SU-DHL-6 (cell line): ENCODE data around the gene CPHXL2.
A peak's percentile ranks its signal among the peaks of the same experiment; 100 is the strongest.

Experiments used
- H2AFZ ChIP-seq: fragments of 200-600 bp; sonication (generic); 2 replicates; pipeline ENCODE4 v1.6.1; 2014; ENCODE audit warnings: low read depth, mild to moderate bottlenecking, moderate library complexity, mixed read lengths, antibody characterized with exemption, low read length; ENCODE audit not compliant: severe bottlenecking
- H3F3A ChIP-seq: fragments of 200-600 bp; shearing (Covaris generic); 2 replicates; pipeline ENCODE4 v1.6.0; 2016; ENCODE audit warnings: antibody characterized with exemption, mild to moderate bottlenecking; ENCODE audit not compliant: insufficient read depth
- H3K27ac ChIP-seq: fragments of 200-600 bp; sonication (generic); 2 replicates; pipeline ENCODE4 v1.5.1; 2016; ENCODE audit warnings: low read depth, mild to moderate bottlenecking, low read length, moderate library complexity, mixed read lengths
- H3K27me3 ChIP-seq: fragments of 200-600 bp; sonication (generic), shearing (Covaris generic); 2 replicates; pipeline ENCODE4 v1.6.0; 2014; ENCODE audit warnings: mild to moderate bottlenecking, low read length
- H3K36me3 ChIP-seq: fragments of 200-600 bp; sonication (generic); 2 replicates; pipeline ENCODE4 v1.6.1; 2014; ENCODE audit warnings: mild to moderate bottlenecking, low read length, mixed read lengths
- H3K4me2 ChIP-seq: fragments of 300-600, 200-600 bp; shearing (Covaris generic), sonication (generic); 2 replicates; pipeline ENCODE4 v1.6.0; 2014; ENCODE audit warnings: low read length, low read depth, mild to moderate bottlenecking; ENCODE audit not compliant: poor library complexity, severe bottlenecking
- H3K4me3 ChIP-seq: fragments of 200-600 bp; sonication (generic); 2 replicates; pipeline ENCODE4 v1.5.1; 2014; ENCODE audit warnings: antibody characterized with exemption, low read length, mild to moderate bottlenecking, mixed read lengths; ENCODE audit not compliant: insufficient read depth, poor library complexity, severe bottlenecking
- H3K79me2 ChIP-seq: fragments of 200-600 bp; sonication (generic); 2 replicates; pipeline ENCODE4 v1.6.1; 2014; ENCODE audit warnings: mild to moderate bottlenecking, low read length, moderate library complexity; ENCODE audit not compliant: insufficient read depth
- H3K9ac ChIP-seq: fragments of 200-600 bp; sonication (generic); 2 replicates; pipeline ENCODE4 v1.7.0; 2014; ENCODE audit warnings: mild to moderate bottlenecking, low read length
- H3K9me2 ChIP-seq: fragments of 200-600 bp; sonication (generic); replicated peaks from 2 replicates; pipeline ENCODE4 v1.6.1; 2014; ENCODE audit warnings: low read length; ENCODE audit not compliant: insufficient read depth
- H3K9me3 ChIP-seq: fragments of 200-600 bp; sonication (generic); 2 replicates; pipeline ENCODE4 v1.6.1; 2014; ENCODE audit warnings: low read length, mixed read lengths; ENCODE audit not compliant: insufficient read depth
- H4K20me1 ChIP-seq: fragments of 200-600 bp; sonication (generic); 2 replicates; pipeline ENCODE4 v1.6.1; 2014; ENCODE audit warnings: low read depth, mild to moderate bottlenecking, antibody characterized with exemption, low read length, moderate library complexity, mixed read lengths
- EZH2phosphoT487 ChIP-seq: fragments of 200-600 bp; sonication (generic), shearing (Covaris generic); conservative IDR thresholded peaks from 2 replicates; pipeline ENCODE4 v1.6.1; 2018; ENCODE audit warnings: mild to moderate bottlenecking, antibody characterized with exemption, low read length, moderate library complexity, mixed read lengths
- TF ChIP-seq, protein P1 (sequence below): fragments of 200-600 bp; sonication (generic); IDR thresholded peaks from one replicate; pipeline ENCODE4 v1.5.1; 2017; ENCODE audit warnings: antibody characterized with exemption, mild to moderate bottlenecking, low read length, moderate library complexity; ENCODE audit not compliant: insufficient read depth, poor library complexity, severe bottlenecking

CPHXL2 gene

DNA sequence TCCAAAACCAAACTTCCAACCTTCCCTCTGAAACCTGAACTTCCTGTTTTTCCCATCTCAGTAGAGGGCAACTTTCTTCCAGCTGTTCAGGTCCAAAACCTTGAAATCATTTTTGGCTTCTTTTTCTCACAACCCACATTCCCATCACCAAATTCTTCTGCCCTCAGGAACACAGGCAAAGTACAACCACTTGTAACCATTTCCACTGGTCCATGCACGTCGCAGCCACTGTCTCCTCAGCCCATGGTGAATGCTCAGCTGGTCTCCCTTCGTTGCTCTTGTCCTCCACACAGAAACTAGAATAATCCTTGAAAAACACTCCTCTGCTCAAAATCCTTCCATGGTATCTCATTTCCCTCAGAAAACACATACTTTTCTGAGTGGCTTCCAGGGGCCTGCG is 50.0 kb downstream of the CPHXL2 start:
- peaks cover 12% of the 10 kb centered on the region for H3K36me3 ChIP-seq
- no peaks in the 10 kb centered on the region for H4K20me1 ChIP-seq
- H3K27ac ChIP-seq: no peak overlapping the region
- no peak overlapping the region for H2AFZ ChIP-seq
- TF ChIP-seq, protein P1, sequence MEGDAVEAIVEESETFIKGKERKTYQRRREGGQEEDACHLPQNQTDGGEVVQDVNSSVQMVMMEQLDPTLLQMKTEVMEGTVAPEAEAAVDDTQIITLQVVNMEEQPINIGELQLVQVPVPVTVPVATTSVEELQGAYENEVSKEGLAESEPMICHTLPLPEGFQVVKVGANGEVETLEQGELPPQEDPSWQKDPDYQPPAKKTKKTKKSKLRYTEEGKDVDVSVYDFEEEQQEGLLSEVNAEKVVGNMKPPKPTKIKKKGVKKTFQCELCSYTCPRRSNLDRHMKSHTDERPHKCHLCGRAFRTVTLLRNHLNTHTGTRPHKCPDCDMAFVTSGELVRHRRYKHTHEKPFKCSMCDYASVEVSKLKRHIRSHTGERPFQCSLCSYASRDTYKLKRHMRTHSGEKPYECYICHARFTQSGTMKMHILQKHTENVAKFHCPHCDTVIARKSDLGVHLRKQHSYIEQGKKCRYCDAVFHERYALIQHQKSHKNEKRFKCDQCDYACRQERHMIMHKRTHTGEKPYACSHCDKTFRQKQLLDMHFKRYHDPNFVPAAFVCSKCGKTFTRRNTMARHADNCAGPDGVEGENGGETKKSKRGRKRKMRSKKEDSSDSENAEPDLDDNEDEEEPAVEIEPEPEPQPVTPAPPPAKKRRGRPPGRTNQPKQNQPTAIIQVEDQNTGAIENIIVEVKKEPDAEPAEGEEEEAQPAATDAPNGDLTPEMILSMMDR: no peak
- no peak for TF ChIP-seq EZH2phosphoT487
- peaks cover 33% of the 10 kb centered on the region for H3F3A ChIP-seq
- H3K4me3 ChIP-seq: no peak overlapping the region
- no peak overlapping the region for H3K9ac ChIP-seq
- H3K4me2 ChIP-seq: no peak overlapping the region
- no peaks in the 10 kb centered on the region for H3K27me3 ChIP-seq
- no peaks in the 10 kb centered on the region for H3K9me2 ChIP-seq
- no peaks in the 10 kb centered on the region for H3K9me3 ChIP-seq
- H3K79me2 ChIP-seq: peaks cover 10% of the 10 kb centered on the region

DNA sequence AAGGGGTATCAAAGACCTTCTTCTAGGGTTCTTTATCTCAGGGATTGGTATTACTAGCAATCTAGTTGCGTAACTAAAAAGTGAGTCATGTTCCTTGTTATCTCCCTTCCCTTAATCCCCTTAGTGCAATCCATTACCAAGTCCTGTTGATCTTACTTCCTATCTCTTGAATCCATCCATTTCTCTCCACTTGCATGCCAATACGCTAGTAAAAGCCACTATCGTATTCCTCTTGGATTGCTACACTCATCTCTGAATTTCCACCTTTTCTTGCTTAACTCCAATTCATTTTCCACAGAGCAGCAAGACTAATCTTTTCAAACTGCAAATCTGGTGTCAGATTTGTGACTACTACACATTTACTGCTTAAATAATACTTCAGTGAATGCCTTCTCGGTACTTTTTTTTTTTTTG is 51.9 kb downstream of the CPHXL2 start:
- Histone ChIP-seq H3F3A (peaks cover 37% of the 10 kb centered on the region), H3K36me3 (peaks cover 10% of the 10 kb centered on the region), H3K4me2 (no peak overlapping the region)

DNA sequence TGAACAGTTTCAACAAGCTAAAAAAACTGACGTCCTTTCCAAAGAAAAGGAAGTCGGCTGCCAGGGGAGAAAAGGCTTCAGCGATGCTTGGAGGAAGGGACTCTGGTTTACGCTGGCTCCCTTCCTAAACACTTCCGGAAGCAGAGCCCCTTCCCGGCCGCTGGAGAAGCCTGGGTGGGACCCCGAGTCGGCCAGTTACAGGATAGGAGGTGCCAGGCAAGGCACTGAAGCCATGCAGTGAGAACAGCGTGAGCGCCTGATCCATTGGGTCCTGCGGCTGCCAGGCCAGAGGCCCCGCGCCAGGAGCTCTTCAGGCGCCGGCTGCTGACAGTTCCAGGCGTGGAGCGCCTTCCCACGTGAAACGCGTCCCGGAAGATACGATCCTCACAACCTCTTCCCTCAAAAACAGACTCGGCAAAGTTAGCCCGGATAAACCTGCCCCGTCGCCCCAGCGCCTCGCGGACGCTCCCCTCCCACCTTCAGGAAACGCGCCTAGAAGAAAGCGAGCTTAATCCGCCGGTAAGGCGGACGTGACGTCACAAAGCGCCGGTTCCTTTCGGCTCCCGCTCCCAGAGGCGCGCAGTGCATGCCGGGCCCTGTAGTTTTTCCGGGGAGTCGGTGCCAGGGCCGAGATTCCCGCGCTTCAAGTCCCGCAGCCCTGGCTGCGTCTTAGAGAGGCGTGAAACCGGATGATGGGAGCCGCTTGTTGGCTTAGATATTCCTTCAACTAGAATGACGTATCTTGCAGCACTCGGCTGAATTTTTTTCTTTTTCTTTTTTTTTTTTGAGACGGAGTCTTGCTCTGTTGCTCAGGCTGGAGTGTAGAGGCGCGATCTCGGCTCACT is 53.8 kb downstream of the CPHXL2 start, which contains the start of gene ADAT1:
ADAT1 (minus strand) TSS at position 521 of the 845 bp plus-strand sequence. CDS start 2,482 bp downstream, outside the sequence.
- H3K4me3 ChIP-seq: peak within 1 kb of the TSS; percentile 62
- H2AFZ ChIP-seq: peak within 1 kb of the TSS; percentile 87
- H3K36me3 ChIP-seq: peaks cover 5% of the 10 kb centered on the region
- TF ChIP-seq, protein P1: no peak
- TF ChIP-seq EZH2phosphoT487: no peak
- H3K79me2 ChIP-seq: peaks cover 13% of the 10 kb centered on the region
- peak within 1 kb of the TSS; percentile 80 for H3K9ac ChIP-seq
- no peaks in the 10 kb centered on the region for H3K27me3 ChIP-seq
- H4K20me1 ChIP-seq: no peaks in the 10 kb centered on the region
- H3K9me2 ChIP-seq: no peaks in the 10 kb centered on the region
- H3F3A ChIP-seq: peaks cover 37% of the 10 kb centered on the region
- H3K9me3 ChIP-seq: no peaks in the 10 kb centered on the region
- peak within 1 kb of the TSS; percentile 65 for H3K27ac ChIP-seq
- peak within 1 kb of the TSS; percentile 93 for H3K4me2 ChIP-seq

More for the DNA sequence above, 51.9 kb downstream of the CPHXL2 start:
- Histone ChIP-seq H3K9me3 (no peaks in the 10 kb centered on the region), H3K9ac (no peak overlapping the region), H3K79me2 (peaks cover 13% of the 10 kb centered on the region), H3K4me3 (no peak overlapping the region), H2AFZ (no peak overlapping the region), H3K9me2 (no peaks in the 10 kb centered on the region), H4K20me1 (no peaks in the 10 kb centered on the region), H3K27me3 (no peaks in the 10 kb centered on the region), H3K27ac (no peak overlapping the region)
- TF ChIP-seq, protein P1: no peak
- TF ChIP-seq EZH2phosphoT487: no peak
